Smooth muscle cell of trachea (primary cell): ENCODE measurements around the gene GSTT2B. TPM values are rescaled to one million over a fixed set of nuclear protein-coding genes. Genes with fewer than 3 reads are reported as not detected.

Experiments used
- total RNA-seq: library from RNA; depleted of rRNA; stranded (reverse); fragments of >200 nt; gene quantifications from 2 replicates; pipeline ENCODE4 v1.2.1, GENCODE V29; 2014

The GSTT2B gene, protein sequence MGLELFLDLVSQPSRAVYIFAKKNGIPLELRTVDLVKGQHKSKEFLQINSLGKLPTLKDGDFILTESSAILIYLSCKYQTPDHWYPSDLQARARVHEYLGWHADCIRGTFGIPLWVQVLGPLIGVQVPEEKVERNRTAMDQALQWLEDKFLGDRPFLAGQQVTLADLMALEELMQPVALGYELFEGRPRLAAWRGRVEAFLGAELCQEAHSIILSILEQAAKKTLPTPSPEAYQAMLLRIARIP
- 6.3 and 8.1 TPM in 2 replicates for total RNA-seq

DNA sequence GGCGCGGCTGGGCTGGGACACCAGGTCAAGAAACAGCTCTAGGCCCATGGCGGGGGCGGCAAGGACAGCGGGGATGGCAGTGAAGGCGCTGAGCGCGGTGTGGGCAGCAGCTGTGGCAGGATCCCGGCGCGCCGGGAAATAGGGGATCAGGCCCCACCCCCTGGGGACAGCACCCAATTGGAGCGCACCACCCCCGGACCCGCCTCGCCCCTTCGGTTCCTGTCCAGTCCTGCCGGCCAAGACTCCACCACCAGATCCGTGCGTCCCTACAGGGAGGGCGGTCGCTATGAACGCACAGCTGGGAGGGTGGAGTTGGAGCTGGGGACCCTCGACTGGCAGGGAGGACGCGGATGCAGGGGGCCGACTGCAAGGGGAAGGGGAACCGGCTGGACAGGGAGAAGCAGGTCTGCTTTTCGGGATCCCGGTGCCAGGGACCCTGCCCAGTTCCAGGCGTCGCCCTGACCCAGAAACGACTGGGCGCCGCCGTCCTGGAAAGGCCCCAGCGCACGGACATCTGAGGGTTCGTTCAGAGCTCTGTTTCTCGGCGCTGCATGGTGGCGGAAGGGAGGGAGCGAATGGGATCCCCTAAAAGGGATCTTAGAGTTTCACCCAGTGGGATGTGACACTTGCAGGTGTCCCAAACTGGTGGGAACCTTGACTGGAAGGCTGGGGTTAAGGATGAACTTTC, at the start of gene GSTT2B:
TSS of gene GSTT2B (minus strand) at position 112 of the 688 bp plus-strand sequence. CDS start at position 48, 64 bp downstream.

DNA sequence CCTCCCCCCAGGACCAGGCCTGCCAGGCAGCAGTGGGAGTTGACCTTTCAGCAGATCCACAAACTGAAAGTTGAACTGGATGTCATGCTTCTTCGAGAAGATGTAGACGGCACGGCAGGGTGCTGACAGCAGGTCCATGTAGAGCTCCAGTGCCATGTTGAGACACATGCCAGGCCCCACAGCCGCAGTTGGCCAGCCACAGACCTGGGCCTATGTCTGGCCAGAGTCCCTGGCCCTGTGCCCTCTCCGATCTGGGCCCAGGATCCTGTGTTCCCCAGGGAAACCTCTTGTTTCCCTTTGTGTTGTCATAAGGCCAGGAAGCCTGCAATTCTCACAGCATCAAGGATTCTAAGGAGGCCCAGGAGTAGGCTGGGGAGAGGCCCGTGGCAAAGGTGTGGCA, 44.2 kb upstream of the GSTT2B start, which contains the start of gene GSTT4:
TSS of gene GSTT4 (minus strand) at position 253 of the 400 bp plus-strand sequence. CDS start at position 156, 97 bp downstream.

DNA sequence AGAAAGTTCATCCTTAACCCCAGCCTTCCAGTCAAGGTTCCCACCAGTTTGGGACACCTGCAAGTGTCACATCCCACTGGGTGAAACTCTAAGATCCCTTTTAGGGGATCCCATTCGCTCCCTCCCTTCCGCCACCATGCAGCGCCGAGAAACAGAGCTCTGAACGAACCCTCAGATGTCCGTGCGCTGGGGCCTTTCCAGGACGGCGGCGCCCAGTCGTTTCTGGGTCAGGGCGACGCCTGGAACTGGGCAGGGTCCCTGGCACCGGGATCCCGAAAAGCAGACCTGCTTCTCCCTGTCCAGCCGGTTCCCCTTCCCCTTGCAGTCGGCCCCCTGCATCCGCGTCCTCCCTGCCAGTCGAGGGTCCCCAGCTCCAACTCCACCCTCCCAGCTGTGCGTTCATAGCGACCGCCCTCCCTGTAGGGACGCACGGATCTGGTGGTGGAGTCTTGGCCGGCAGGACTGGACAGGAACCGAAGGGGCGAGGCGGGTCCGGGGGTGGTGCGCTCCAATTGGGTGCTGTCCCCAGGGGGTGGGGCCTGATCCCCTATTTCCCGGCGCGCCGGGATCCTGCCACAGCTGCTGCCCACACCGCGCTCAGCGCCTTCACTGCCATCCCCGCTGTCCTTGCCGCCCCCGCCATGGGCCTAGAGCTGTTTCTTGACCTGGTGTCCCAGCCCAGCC, 18.7 kb upstream of the GSTT2B start, which contains the start of gene GSTT2:
TSS of gene GSTT2 (plus strand) at position 578 of the 684 bp plus-strand sequence.

DNA sequence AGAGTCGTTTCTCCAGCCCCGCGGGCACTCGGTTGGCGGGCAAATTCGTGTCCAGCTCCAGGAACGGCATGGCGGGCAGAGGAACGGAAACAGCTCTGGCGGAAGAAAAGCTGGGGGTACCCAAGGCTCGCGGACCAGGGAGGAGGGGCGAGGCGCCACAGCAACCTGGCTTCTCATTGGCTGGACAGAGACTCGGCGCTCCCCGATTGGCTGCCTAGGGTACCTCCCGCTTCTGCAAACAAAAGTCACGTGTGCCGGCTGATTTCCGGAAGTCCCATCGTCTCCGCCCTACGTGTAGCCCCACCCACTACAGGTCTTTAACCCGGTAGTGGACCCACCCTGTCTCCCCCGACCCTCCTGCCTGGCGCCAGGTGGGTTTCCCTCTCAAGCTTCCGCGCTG, 13.3 kb upstream of the GSTT2B start, which contains the start of gene DDT:
TSS of gene DDT (minus strand) at position 97 of the 400 bp plus-strand sequence. CDS start at position 70, 27 bp downstream.

DNA sequence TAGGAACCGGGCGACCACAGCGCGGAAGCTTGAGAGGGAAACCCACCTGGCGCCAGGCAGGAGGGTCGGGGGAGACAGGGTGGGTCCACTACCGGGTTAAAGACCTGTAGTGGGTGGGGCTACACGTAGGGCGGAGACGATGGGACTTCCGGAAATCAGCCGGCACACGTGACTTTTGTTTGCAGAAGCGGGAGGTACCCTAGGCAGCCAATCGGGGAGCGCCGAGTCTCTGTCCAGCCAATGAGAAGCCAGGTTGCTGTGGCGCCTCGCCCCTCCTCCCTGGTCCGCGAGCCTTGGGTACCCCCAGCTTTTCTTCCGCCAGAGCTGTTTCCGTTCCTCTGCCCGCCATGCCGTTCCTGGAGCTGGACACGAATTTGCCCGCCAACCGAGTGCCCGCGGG, 5.6 kb upstream of the GSTT2B start, which contains the start of gene DDTL:
TSS of gene DDTL (plus strand) at position 321 of the 400 bp plus-strand sequence. CDS start at position 348, 27 bp downstream.

Other genes with a start within 250 kb of the GSTT2B start
- gene ZNF70, start 210.1 kb downstream of the GSTT2B start, total RNA-seq, result 3.2 and 4.3 TPM in 2 replicates
- 0.50 TPM in 1 of 2 replicates, not detected in the other for gene VPREB3, start 206.8 kb downstream of the GSTT2B start, total RNA-seq
- 1.6 and 3.1 TPM in 2 replicates for gene C22orf15, start 198.2 kb downstream of the GSTT2B start, total RNA-seq
- 0.58 and 2.5 TPM in 2 replicates for gene CHCHD10, start 193.2 kb downstream of the GSTT2B start, total RNA-seq
- 3.1 and 15.2 TPM in 2 replicates for gene MMP11, start 188.3 kb downstream of the GSTT2B start, total RNA-seq
- gene SMARCB1, start 174.2 kb downstream of the GSTT2B start, total RNA-seq, result 35.2 and 36.7 TPM in 2 replicates
- gene DERL3, start 122.2 kb downstream of the GSTT2B start, total RNA-seq, result 0.17 TPM in 1 of 2 replicates, not detected in the other
- gene SLC2A11, start 103.3 kb downstream of the GSTT2B start, total RNA-seq, result 7.1 and 16.2 TPM in 2 replicates
- 247 and 330 TPM in 2 replicates for gene MIF, start 66.8 kb downstream of the GSTT2B start, total RNA-seq
- 1.6 and 2.0 TPM in 2 replicates for gene DDTL, start 5.7 kb upstream of the GSTT2B start, total RNA-seq
- gene DDT, start 13.2 kb upstream of the GSTT2B start, total RNA-seq, result 120 and 140 TPM in 2 replicates
- gene GSTT2, start 18.9 kb upstream of the GSTT2B start, total RNA-seq, result 0.99 and 2.0 TPM in 2 replicates
- not detected in 2 replicates for gene GSTT4, start 44.3 kb upstream of the GSTT2B start, total RNA-seq
- gene CABIN1, start 50.1 kb upstream of the GSTT2B start, total RNA-seq, result 54.4 and 63.5 TPM in 2 replicates
- gene SUSD2, start 220.3 kb upstream of the GSTT2B start, total RNA-seq, result 2.6 and 7.4 TPM in 2 replicates